HAP-1 (cell line): Measurements from ENCODE around the gene LMX1A.

ENCODE experiments used
- DNase-seq, 2 experiments: peaks; one replicate each; pipeline ENCODE4 v3.0.0-alpha.2; 2016 to 2020; ENCODE audit warnings: low spot score in 2 of 2
- H3K27me3 ChIP-seq: fragments of 250-450 bp; sonication (Bioruptor Pico); 2 replicates; pipeline ENCODE4 v1.5.1; 2020; ENCODE audit warnings: low read depth, mild to moderate bottlenecking, moderate library complexity
- H3K36me3 ChIP-seq: fragments of 250-450 bp; sonication (Bioruptor Pico); replicated peaks from 2 replicates; pipeline ENCODE4 v1.5.1; 2020; ENCODE audit warnings: mild to moderate bottlenecking
- H3K4me1 ChIP-seq: fragments of 250-450 bp; sonication (Bioruptor Pico); 2 replicates; pipeline ENCODE4 v1.5.1; 2020; ENCODE audit warnings: mild to moderate bottlenecking
- H3K4me3 ChIP-seq: fragments of 250-450 bp; sonication (Bioruptor Pico); 2 replicates; pipeline ENCODE4 v1.5.1; 2020; ENCODE audit warnings: mild to moderate bottlenecking, moderate library complexity
- H3K9me3 ChIP-seq: fragments of 250-450 bp; sonication (Bioruptor Pico); 2 replicates; pipeline ENCODE4 v1.5.1; 2020; ENCODE audit warnings: mild to moderate bottlenecking, moderate library complexity
- in situ Hi-C: fragments of 300-500 bp; cut with MboI; formaldehyde crosslinking; loops from 3 replicates; pipeline ENCODE4 v1.14.3; 2020; ENCODE audit warnings: low sequenced_read_pairs, inconsistent platforms, mixed read lengths

LMX1A gene

DNA sequence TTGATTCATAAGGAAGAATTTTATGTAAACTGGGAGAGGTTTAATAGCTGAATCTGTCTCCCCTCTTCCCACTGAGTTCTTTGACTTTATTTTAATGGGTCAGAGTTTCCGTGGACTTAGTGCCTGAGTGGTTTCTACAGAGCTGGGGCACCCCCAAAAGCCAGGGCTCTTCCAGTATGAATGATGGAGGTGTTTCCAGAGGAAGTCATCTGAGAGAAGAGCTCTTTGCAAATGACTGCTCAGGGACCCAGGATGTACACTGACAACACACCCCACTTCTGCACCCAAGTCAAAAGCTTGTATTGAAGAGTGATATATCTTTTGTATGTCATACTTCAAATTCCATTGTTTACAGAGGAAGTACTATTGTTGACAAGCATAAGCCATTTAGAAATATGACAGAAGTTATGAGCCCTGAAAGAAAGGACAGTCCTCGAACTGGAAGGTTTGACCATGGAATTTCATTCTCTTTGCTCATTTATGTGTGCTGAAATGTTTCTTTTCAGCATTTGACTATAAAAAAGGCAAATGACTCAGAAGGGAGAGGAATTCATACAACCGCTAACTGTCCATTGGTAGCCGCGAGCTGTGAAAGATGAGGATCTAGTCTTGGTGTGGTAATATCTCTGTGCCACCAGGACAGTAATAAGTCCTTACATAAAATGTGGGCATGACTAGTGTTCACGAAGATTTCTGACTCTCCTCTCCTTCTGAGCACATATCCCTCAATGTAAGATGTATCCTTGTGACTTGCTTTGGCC, 25.4 kb upstream of the LMX1A start:
- in situ Hi-C loops: loop anchor here (25.0 kb wide), 1 partner anchor 530 kb away; no protein-coding TSS in a partner anchor
- Histone ChIP-seq H3K4me1 (no peaks in the 10 kb centered on the region), H3K4me3 (no peak overlapping the region), H3K27me3 (0 out of 2 replicates have a peak, but pooled peaks cover 5% of the 10 kb centered on the region), H3K9me3 (no peaks in the 10 kb centered on the region), H3K36me3 (no peaks in the 10 kb centered on the region)
- DNase-seq: no peak

DNA sequence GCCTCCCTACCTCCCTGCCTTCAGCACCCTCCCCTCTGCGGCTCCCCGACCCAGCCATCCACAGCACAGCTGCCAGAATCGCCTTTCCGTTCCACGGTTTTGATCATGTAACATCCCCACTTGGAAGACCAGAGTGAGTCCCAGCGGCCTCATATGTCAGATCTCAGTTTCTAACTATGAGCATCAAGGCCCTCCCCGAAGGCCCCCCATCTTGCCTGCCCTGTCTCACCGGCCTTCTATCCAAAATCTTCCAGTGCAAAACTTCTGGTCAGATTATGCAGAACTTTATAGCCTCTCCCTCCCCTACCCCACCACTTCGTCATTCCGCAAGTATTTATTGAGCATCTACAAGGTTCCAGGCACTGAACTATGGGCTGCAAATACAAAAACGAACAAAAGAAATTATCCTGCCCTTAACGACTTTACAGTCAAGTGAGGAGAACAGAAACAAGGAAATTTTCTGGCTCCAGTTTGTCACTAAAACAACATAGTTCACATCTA, 20.3 kb upstream of the LMX1A start:
- no peak for DNase-seq
- in situ Hi-C loops: loop anchor here (25.0 kb wide), 1 partner anchor 535 kb away; no protein-coding TSS in a partner anchor
- Histone ChIP-seq H3K4me1 (peaks cover 9% of the 10 kb centered on the region), H3K9me3 (no peaks in the 10 kb centered on the region), H3K27me3 (no peaks in the 10 kb centered on the region), H3K36me3 (no peaks in the 10 kb centered on the region), H3K4me3 (peak overlapping the region; percentile 12)

DNA sequence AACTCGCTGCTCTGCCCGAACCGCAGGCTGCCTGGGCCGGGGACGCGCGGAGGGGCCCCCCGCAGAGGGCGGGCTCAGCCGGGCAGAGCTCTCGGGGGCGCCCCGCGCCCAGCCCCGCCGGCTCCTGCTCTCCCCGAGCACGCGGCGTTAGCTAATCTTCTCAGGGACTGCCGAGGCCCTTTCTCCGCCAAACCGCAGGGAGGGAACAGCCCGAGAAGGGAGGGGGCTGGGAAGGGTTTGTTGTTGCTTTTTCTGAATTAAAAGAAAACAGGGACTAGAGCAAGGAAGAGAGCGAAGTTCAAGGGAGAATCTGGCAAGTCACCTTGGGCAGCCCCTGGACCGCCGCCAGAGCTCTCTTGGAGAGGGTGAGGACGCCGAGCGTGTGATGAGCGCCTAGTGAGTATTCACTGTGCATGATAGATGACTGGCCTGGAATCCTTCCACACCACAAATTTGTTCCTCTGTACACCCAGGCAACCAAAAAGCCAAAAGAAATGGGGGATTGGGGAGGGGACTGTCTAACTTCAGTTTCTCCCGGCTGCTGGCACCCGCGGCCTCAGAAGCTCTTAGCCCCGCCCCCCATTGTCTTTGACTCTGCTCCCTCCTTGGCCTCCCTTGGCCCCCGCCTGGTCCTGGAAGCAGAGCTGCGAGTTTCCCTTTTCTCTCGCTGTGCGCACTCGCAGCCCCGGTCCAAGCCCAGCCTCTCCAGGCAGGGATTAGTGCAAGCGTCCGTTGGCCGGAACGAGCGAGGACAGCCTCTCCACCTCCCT, 19.7 kb upstream of the LMX1A start:
- in situ Hi-C loops: loop anchor here (25.0 kb wide), 1 partner anchor 536 kb away; no protein-coding TSS in a partner anchor
- Histone ChIP-seq H3K4me3 (peak overlapping the region; percentile 12), H3K27me3 (no peaks in the 10 kb centered on the region; the same call in 1 of the 2 replicates), H3K36me3 (no peaks in the 10 kb centered on the region), H3K4me1 (peaks cover 9% of the 10 kb centered on the region), H3K9me3 (no peaks in the 10 kb centered on the region)
- DNase-seq: peak; percentile 49 to 87

DNA sequence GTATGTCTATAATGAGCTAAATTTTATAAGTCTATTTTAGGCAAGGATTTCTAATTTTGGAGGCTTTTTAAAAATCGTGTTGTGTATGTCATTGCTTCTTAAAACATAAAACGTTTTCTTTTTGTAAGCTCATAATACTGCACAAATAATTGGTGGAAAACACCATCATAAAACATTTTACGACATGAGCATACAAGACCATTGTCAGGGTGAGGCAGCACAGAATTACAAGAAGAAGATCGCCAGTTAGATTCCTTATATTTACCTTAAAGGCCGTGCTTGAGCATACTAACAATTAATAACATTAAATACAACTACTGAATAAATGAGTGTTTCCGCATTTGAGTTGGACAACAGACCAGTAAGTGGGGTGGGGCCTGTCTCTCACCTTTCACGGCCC, 19.1 kb upstream of the LMX1A start:
- DNase-seq: no peak
- in situ Hi-C loops: loop anchor here (25.0 kb wide), 1 partner anchor 537 kb away; no protein-coding TSS in a partner anchor
- Histone ChIP-seq H3K4me3 (no peak overlapping the region), H3K27me3 (no peaks in the 10 kb centered on the region; the same call in 1 of the 2 replicates), H3K36me3 (no peaks in the 10 kb centered on the region), H3K4me1 (peaks cover 9% of the 10 kb centered on the region), H3K9me3 (no peaks in the 10 kb centered on the region)

DNA sequence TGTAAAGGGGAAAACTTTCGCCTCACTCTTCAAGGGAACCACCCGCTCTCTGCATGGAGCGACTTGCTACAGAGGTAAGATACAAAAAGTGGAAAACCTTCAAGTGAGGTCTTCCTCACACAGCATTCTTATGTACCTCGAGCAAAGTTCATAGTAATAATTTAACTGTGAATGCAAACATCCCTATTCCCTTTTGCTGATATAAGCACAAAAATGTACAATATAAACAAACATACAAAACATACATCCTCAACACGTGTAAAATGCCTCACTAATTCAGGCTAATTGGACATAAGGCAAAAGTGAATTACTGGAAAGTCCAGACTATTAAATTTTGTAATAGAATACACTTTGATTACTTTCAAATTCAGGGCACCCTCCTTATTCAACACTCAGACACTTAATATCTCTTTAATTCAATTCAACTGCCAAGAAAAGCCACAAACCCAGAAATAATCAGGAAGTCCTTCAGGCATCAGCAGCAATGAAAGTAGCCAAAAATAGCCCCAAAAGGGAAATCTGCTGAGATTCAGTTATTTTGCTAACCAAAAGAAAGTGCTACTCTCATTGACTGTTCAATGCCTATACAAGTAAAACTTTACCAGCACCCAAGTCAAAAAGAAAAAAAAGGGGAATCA, 15.2 kb upstream of the LMX1A start:
- no peaks in the 10 kb centered on the region for H3K9me3 ChIP-seq
- in situ Hi-C loops: no loop called here
- no peaks in the 10 kb centered on the region; the same call in 1 of the 2 replicates for H3K27me3 ChIP-seq
- no peak for DNase-seq
- H3K36me3 ChIP-seq: no peaks in the 10 kb centered on the region
- peaks cover 9% of the 10 kb centered on the region for H3K4me1 ChIP-seq
- H3K4me3 ChIP-seq: no peak overlapping the region

DNA sequence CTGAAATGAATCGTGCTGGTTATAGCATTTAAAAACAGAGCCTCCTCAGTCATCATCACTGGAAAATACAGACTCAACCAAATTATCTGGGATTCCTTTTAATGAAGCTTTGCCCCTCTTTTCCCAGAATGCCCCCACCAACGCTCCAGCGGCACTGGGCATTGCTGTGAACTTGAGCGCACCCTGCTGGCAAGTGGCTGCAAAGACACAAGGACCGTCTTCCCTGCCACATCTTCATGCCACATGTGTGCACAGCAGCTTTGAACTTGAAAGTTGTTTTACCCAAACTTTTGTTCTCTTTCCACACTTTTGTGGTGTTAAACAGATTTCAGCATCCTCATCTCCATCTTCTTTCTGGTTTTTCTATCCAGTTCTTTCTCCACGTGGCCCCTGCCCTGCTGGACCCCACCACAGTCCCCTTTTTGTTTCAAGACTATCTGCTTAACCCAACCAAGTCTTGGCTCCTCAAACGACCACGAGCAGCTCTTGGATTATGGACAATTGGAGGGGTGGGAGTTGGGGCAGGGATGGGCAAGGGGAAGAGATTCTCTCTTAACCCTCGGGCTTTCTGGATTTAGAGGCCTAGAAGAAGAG, 12.8 kb upstream of the LMX1A start:
- no peaks in the 10 kb centered on the region for H3K4me1 ChIP-seq
- H3K9me3 ChIP-seq: no peaks in the 10 kb centered on the region
- H3K27me3 ChIP-seq: no peaks in the 10 kb centered on the region; the same call in 1 of the 2 replicates
- no peak overlapping the region for H3K4me3 ChIP-seq
- in situ Hi-C loops: loop anchor here (10.0 kb wide), 1 partner anchor 235 kb away; no protein-coding TSS in a partner anchor
- DNase-seq: peak; percentile 35 to 78
- no peaks in the 10 kb centered on the region for H3K36me3 ChIP-seq

DNA sequence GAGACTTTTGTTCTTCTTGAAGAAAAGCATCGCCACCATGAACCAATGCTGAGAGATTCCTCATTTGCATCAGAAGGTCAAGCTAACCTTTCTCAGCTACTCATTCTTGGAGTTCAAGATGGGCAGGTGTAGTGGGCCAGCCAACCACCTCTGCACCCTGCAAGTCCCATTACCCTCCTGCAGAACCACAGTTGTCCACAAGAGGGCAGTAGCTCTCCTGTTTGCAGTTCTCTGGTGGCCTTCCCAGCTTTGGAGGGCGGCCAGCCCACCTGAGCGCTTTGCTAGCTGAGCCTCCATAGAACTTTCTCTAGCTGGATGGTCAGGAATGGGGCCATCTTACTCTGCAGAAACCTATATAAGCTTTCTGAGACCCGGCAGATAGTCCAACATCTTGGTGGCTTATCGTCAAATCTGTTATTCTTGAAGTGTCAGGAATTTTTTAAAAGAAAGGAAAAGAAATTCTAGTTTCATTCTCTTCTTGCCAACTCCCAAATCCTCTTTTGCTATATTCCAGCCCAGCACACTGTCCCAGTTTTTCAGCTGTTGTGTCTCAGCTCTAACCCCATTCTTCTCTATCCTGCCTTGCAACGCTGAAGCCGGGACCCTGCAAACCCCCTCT, 11.0 kb upstream of the LMX1A start:
- no peak overlapping the region for H3K4me3 ChIP-seq
- peak; percentile 41 to 89 for DNase-seq
- no peaks in the 10 kb centered on the region for H3K9me3 ChIP-seq
- H3K4me1 ChIP-seq: no peaks in the 10 kb centered on the region
- in situ Hi-C loops: loop anchor here (10.0 kb wide), 1 partner anchor 233 kb away; no protein-coding TSS in a partner anchor
- peaks cover 6% of the 10 kb centered on the region; the same call in 1 of the 2 replicates for H3K27me3 ChIP-seq
- H3K36me3 ChIP-seq: no peaks in the 10 kb centered on the region

DNA sequence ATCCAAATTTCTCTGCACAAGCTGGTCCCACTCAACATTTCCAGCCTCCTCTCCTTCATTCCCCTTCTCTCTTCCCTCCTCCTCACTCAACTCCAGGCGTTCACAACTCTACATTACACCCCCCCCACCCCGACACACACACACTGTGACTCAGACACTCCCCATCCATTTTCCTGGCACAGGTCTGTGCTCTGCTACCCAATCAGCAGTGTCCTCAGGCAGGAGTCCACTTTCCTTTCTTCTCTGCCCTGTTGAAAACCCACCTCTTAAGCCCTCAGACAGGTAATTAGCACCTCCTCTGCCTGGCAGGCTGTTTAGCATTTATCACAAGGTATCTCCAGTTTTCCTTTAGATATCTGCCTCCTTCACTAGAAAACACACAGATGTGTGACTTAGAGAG, 8.8 kb upstream of the LMX1A start:
- H3K36me3 ChIP-seq: no peaks in the 10 kb centered on the region
- no peaks in the 10 kb centered on the region for H3K4me1 ChIP-seq
- H3K27me3 ChIP-seq: peaks cover 6% of the 10 kb centered on the region; the same call in 1 of the 2 replicates
- H3K9me3 ChIP-seq: no peaks in the 10 kb centered on the region
- in situ Hi-C loops: loop anchor here (10.0 kb wide), 1 partner anchor 231 kb away; no protein-coding TSS in a partner anchor
- no peak for DNase-seq
- no peak overlapping the region for H3K4me3 ChIP-seq

DNA sequence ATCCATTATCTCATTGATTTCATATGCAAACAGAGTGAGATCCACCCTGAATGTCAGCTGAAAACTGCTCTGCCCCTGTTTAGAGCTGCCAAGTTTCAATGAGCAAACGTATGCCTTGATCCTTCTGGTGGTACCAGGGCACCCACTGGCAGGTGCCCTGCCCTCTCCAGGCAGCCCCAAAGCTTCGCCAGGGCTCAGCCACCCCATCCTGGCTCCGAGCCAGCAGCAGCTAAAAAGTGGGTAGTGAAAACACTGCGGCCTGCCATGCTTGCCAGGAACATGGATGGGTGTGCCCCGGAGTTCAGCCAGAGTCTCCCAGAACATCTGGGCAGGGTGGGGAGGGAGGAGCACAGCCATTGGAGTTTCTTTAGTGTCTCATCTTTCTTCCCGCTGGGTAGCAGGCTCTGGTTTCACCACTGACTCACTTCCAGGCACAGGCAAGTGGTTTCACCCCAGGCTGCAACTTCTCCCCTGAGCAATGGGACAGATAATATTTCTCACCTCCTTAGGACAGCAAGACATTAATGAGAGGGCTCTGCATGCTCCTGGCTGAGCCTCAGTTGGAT, 8.1 kb upstream of the LMX1A start:
- in situ Hi-C loops: loop anchor here (10.0 kb wide), 1 partner anchor 230 kb away; no protein-coding TSS in a partner anchor
- no peaks in the 10 kb centered on the region for H3K36me3 ChIP-seq
- H3K4me3 ChIP-seq: no peak overlapping the region
- no peaks in the 10 kb centered on the region for H3K9me3 ChIP-seq
- H3K27me3 ChIP-seq: peaks cover 6% of the 10 kb centered on the region; the same call in 1 of the 2 replicates
- DNase-seq: no peak
- no peaks in the 10 kb centered on the region for H3K4me1 ChIP-seq

DNA sequence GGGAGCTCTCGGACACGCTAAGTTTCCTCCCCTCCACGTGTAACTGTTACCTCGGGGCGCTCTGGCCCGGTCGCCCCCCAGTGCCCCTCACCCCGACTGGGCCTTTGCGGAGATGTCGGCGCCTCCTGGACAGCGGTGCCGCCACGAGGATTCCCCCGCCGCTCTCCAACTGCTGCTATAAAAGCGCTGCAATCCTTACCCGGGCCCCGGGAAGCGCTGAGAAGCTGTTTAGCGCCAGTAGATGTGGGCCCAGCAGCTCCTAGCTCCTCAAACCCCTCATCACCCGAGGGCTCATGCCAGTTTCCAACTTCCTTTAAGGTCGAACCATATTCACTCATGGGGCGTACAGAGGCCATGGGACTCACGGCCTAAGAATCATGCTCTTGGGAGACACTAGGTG, 361 bp upstream of the LMX1A start:
- Histone ChIP-seq H3K4me3 (no peak overlapping the region), H3K27me3 (peaks cover 70% of the 10 kb centered on the region), H3K36me3 (no peaks in the 10 kb centered on the region), H3K9me3 (no peaks in the 10 kb centered on the region), H3K4me1 (no peaks in the 10 kb centered on the region)
- no peak for DNase-seq
- in situ Hi-C loops: no loop called here

DNA sequence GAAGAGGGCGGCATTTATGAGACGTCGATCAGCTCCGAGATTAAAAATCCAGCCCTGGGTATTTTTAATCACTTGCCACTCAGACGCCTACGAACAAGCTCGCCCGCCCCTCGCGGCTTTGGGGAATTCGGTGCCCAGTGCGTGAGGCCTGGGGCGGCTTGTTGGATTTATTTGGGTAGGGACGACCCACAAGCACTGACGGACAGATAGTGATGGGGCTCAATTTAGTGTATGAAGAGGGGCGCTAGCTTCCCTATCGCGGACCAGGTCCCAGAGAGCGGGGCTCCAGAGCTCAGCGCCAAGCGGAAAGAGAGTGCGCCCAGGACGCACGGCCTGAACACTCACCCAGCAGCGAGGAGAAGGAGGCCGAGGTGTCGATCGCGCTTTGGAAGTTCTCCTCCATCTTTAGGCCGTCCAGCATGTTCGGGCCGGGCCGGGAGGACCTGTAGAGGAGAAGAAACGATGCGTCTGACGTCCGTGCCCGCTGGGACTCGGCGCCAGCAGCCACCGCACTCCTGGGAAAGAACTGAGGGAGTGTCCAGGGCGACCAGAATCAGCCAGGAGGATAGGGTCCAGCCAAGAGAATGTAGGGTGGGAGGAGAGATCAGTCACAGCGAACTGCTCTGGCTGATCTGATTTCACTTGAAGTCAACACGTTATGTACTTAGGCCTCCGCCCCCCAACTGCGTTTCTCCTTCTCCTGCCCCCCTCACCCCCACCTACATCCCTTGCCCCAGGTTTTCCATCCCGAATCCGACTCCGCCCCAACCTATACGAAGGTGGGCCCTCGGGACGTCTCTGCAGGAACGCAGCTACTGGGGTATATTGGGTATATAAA, 1.2 kb downstream of the LMX1A start:
- in situ Hi-C loops: no loop called here
- Histone ChIP-seq H3K4me1 (no peaks in the 10 kb centered on the region), H3K36me3 (no peaks in the 10 kb centered on the region), H3K9me3 (no peaks in the 10 kb centered on the region), H3K27me3 (peaks cover 85% of the 10 kb centered on the region), H3K4me3 (no peak overlapping the region)
- no peak for DNase-seq

DNA sequence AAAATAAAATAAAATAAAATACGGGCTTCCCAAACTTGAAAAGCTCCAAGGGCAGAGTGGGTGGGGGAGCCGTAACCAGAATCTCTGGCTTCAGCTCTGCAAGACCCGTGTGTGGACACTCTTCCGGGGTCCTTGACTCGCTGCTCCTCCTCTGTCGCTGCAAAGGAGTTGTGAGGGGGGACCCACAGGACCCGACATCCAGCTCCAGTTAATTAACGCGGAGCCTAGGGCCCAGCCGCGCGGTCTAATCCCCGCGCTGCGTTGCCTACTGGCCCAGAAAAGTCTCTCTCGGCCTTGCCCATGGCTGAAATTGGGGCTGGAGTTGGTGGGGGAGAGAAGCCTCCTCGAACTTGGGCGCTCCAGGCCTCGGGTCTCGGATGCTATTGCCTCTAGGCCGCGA, 1.8 kb downstream of the LMX1A start:
- no peak for DNase-seq
- Histone ChIP-seq H3K4me1 (no peaks in the 10 kb centered on the region), H3K27me3 (peaks cover 89% of the 10 kb centered on the region), H3K9me3 (no peaks in the 10 kb centered on the region), H3K4me3 (no peak overlapping the region), H3K36me3 (no peaks in the 10 kb centered on the region)
- in situ Hi-C loops: no loop called here
